Osteocyte (in vitro differentiated cells): Measurements from ENCODE around the gene HYAL2. TPM values are rescaled to one million over a fixed set of nuclear protein-coding genes. Genes with fewer than 3 reads are reported as not detected.

Experiments used
- DNase-seq: peaks from one replicate; pipeline ENCODE4 v3.0.0; 2021; ENCODE audit warnings: mixed read lengths; ENCODE audit not compliant: unreplicated experiment; ENCODE audit errors: extremely low spot score
- H3K27ac Mint-ChIP-seq: one replicate; pipeline ENCODE4 v1.8.0; 2021; ENCODE audit warnings: mild to moderate bottlenecking, mixed read lengths; ENCODE audit not compliant: unreplicated experiment
- H3K27me3 Mint-ChIP-seq: one replicate; pipeline ENCODE4 v1.8.0; 2021; ENCODE audit warnings: mixed read lengths; ENCODE audit not compliant: unreplicated experiment
- H3K36me3 Mint-ChIP-seq: one replicate; pipeline ENCODE4 v1.8.0; 2021; ENCODE audit warnings: mixed read lengths; ENCODE audit not compliant: unreplicated experiment
- H3K4me1 Mint-ChIP-seq: one replicate; pipeline ENCODE4 v1.8.0; 2021; ENCODE audit warnings: mixed read lengths; ENCODE audit not compliant: unreplicated experiment
- H3K4me3 Mint-ChIP-seq: one replicate; pipeline ENCODE4 v1.8.0; 2021; ENCODE audit warnings: mild to moderate bottlenecking, moderate library complexity, mixed read lengths; ENCODE audit not compliant: unreplicated experiment
- H3K9me3 Mint-ChIP-seq: one replicate; pipeline ENCODE4 v1.8.0; 2021; ENCODE audit warnings: mixed read lengths; ENCODE audit not compliant: unreplicated experiment
- CTCF ChIP-seq: fragments of 200-600 bp; sonication (generic); IDR thresholded peaks from 2 replicates; pipeline ENCODE4 v1.5.0; 2021; ENCODE audit warnings: antibody characterized with exemption, mild to moderate bottlenecking, moderate library complexity
- total RNA-seq: library from RNA; stranded (reverse); gene quantifications from 2 replicates; pipeline ENCODE4 v1.2.1, GENCODE V29; 2021

HYAL2 gene
- total RNA-seq, 1 donor from 2014 or later: 37.0 TPM

- H3K4me1 Mint-ChIP-seq: peaks cover 37% of the 10 kb centered on the region
- TF ChIP-seq CTCF: no peak
- H3K4me3 Mint-ChIP-seq: no peak overlapping the region
- no peaks in the 10 kb centered on the region for H3K36me3 Mint-ChIP-seq
- no peak for DNase-seq
- no peak overlapping the region for H3K27ac Mint-ChIP-seq
- H3K9me3 Mint-ChIP-seq: no peaks in the 10 kb centered on the region
- no peaks in the 10 kb centered on the region for H3K27me3 Mint-ChIP-seq
Measured at GRCh38 chr3:50323614-50324199, 1.2 kb upstream of the HYAL2 start.

GRCh38 chr3:50323092-50323600 is 601 bp upstream of the HYAL2 start:
- no peak for DNase-seq
- Mint-ChIP-seq H3K4me3 (peak overlapping the region; percentile 16), H3K27ac (no peak overlapping the region), H3K9me3 (no peaks in the 10 kb centered on the region), H3K36me3 (no peaks in the 10 kb centered on the region), H3K27me3 (no peaks in the 10 kb centered on the region), H3K4me1 (peaks cover 35% of the 10 kb centered on the region)
- no peak for TF ChIP-seq CTCF

GRCh38 chr3:50322115-50322385 is 495 bp downstream of the HYAL2 start:
- no peaks in the 10 kb centered on the region for H3K27me3 Mint-ChIP-seq
- no peak overlapping the region for H3K27ac Mint-ChIP-seq
- H3K4me3 Mint-ChIP-seq: no peak overlapping the region
- no peaks in the 10 kb centered on the region for H3K9me3 Mint-ChIP-seq
- no peaks in the 10 kb centered on the region for H3K36me3 Mint-ChIP-seq
- H3K4me1 Mint-ChIP-seq: peaks cover 30% of the 10 kb centered on the region
- DNase-seq: no peak
- TF ChIP-seq CTCF: no peak

- H3K36me3 Mint-ChIP-seq: peaks cover 3% of the 10 kb centered on the region
- no peaks in the 10 kb centered on the region for H3K27me3 Mint-ChIP-seq
- peak; percentile 95 for DNase-seq
- peak overlapping the region; percentile 82 for H3K4me3 Mint-ChIP-seq
- peaks cover 32% of the 10 kb centered on the region for H3K4me1 Mint-ChIP-seq
- no peaks in the 10 kb centered on the region for H3K9me3 Mint-ChIP-seq
- peak; percentile 67 for TF ChIP-seq CTCF
- peak overlapping the region; percentile 99 for H3K27ac Mint-ChIP-seq
Measured at GRCh38 chr3:50321336-50322114, 1.0 kb downstream of the HYAL2 start.

- Mint-ChIP-seq H3K4me1 (peaks cover 32% of the 10 kb centered on the region), H3K9me3 (no peaks in the 10 kb centered on the region), H3K27ac (peak overlapping the region; percentile 60), H3K4me3 (peak overlapping the region; percentile 84), H3K36me3 (peaks cover 7% of the 10 kb centered on the region), H3K27me3 (no peaks in the 10 kb centered on the region)
- TF ChIP-seq CTCF: no peak
- DNase-seq: peak; percentile 91
Measured at GRCh38 chr3:50320853-50321335, 1.7 kb downstream of the HYAL2 start.
